AG10803 (cell line): ENCODE measurements around the gene FNDC3B.

Experiments
- DNase-seq: peaks from one replicate; pipeline ENCODE4 v3.0.0; 2010; ENCODE audit warnings: low read depth
- H3K4me3 ChIP-seq: 2 replicates; pipeline ENCODE4 v1.5.1; 2011; ENCODE audit warnings: mild to moderate bottlenecking, low read length, control low read depth
- CTCF ChIP-seq: conservative IDR thresholded peaks from 2 replicates; pipeline ENCODE4 v1.5.1; 2011; ENCODE audit warnings: mild to moderate bottlenecking, low read length, control low read depth, inconsistent platforms

FNDC3B gene

GRCh38 chr3:172346161-172346560 is 306.8 kb downstream of the FNDC3B start:
- no peak for TF ChIP-seq CTCF
- no peak overlapping the region for H3K4me3 ChIP-seq
- no peak for DNase-seq

- TF ChIP-seq CTCF = no peak
- no peak overlapping the region for H3K4me3 ChIP-seq
- no peak for DNase-seq
Observed at GRCh38 chr3:172347895-172348679, 308.7 kb downstream of the FNDC3B start.

GRCh38 chr3:172351895-172352466 is 312.6 kb downstream of the FNDC3B start:
- no peak for DNase-seq
- no peak overlapping the region for H3K4me3 ChIP-seq
- TF ChIP-seq CTCF = no peak

GRCh38 chr3:172352786-172353185 is 313.4 kb downstream of the FNDC3B start:
- H3K4me3 ChIP-seq = no peak overlapping the region
- no peak for TF ChIP-seq CTCF
- no peak for DNase-seq

GRCh38 chr3:172354931-172355499 is 315.6 kb downstream of the FNDC3B start:
- no peak for DNase-seq
- no peak overlapping the region for H3K4me3 ChIP-seq
- no peak for TF ChIP-seq CTCF

GRCh38 chr3:172355836-172356235 is 316.5 kb downstream of the FNDC3B start:
- TF ChIP-seq CTCF = no peak
- DNase-seq = peak; percentile 77

GRCh38 chr3:172356427-172356826 is 317.0 kb downstream of the FNDC3B start:
- no peak overlapping the region for H3K4me3 ChIP-seq
- TF ChIP-seq CTCF = no peak
- DNase-seq = no peak

More at GRCh38 chr3:172355836-172356235, 316.5 kb downstream of the FNDC3B start:
- no peak overlapping the region for H3K4me3 ChIP-seq
